Fibroblast of lung (primary cell): ENCODE measurements around the gene UBE2S. TPM values are rescaled to one million over a fixed set of nuclear protein-coding genes. Genes with fewer than 3 reads are reported as not detected.
"Not testable (repeated sequence)": the region's sequence is repeated elsewhere in the genome, so short reads cannot be mapped to it uniquely, and the experiment has no call there.

Experiments used
- DNase-seq, 2 donors: peaks; one replicate each; pipeline versions ENCODE4 v3.0.0 to v3.0.0-alpha.2; 2010; ENCODE audit warnings: low read depth in 2 of 2
- H2AFZ ChIP-seq: 2 replicates; pipeline ENCODE4 v1.5.1; 2012; ENCODE audit warnings: low read length, control low read depth, inconsistent platforms
- H3K27ac ChIP-seq: 2 replicates; pipeline ENCODE4 v1.5.1; 2011; ENCODE audit warnings: low read length, control low read depth; ENCODE audit not compliant: insufficient read depth
- H3K27me3 ChIP-seq: 2 replicates; pipeline ENCODE4 v1.5.1; 2011; ENCODE audit warnings: mild to moderate bottlenecking, low read length; ENCODE audit not compliant: control insufficient read depth, insufficient read depth
- H3K36me3 ChIP-seq: 2 replicates; pipeline ENCODE4 v1.5.1; 2011; ENCODE audit warnings: low read length; ENCODE audit not compliant: control insufficient read depth, insufficient read depth
- H3K4me1 ChIP-seq: 2 replicates; pipeline ENCODE4 v1.5.1; 2011; ENCODE audit warnings: low read length; ENCODE audit not compliant: control insufficient read depth, insufficient read depth; ENCODE audit errors: extremely low read depth
- H3K4me2 ChIP-seq: 2 replicates; pipeline ENCODE4 v1.5.1; 2011; ENCODE audit warnings: low read length, control low read depth; ENCODE audit not compliant: insufficient read depth; ENCODE audit errors: extremely low read depth
- H3K4me3 ChIP-seq, 4 experiments: fragments of 200-600 bp in 1 of 4; sonication (generic) in 1 of 4; replicated peaks in 1 of 4; 2 replicates each; pipeline ENCODE4 v1.5.1; 2011 to 2016; ENCODE audit warnings: low read length in 4 of 4, low read depth in 3 of 4, mild to moderate bottlenecking in 3 of 4, control low read depth in 2 of 4, inconsistent platforms in 1 of 4, mixed read lengths in 1 of 4; ENCODE audit not compliant: insufficient read depth in 1 of 4; ENCODE audit errors: control extremely low read depth in 1 of 4
- H3K79me2 ChIP-seq: 2 replicates; pipeline ENCODE4 v1.5.1; 2012; ENCODE audit warnings: mild to moderate bottlenecking, low read length, inconsistent platforms; ENCODE audit not compliant: control insufficient read depth, insufficient read depth
- H3K9ac ChIP-seq: 2 replicates; pipeline ENCODE4 v1.5.1; 2011; ENCODE audit warnings: mild to moderate bottlenecking, low read length, control low read depth; ENCODE audit not compliant: insufficient read depth
- H3K9me3 ChIP-seq: 2 replicates; pipeline ENCODE4 v1.5.1; 2012; ENCODE audit warnings: low read depth, low read length; ENCODE audit not compliant: control insufficient read depth, insufficient read depth
- H4K20me1 ChIP-seq: 2 replicates; pipeline ENCODE4 v1.5.1; 2011; ENCODE audit warnings: low read length; ENCODE audit not compliant: control insufficient read depth, insufficient read depth; ENCODE audit errors: extremely low read depth
- EZH2 ChIP-seq: IDR thresholded peaks from 2 replicates; pipeline ENCODE4 v1.5.1; 2012; ENCODE audit warnings: low read length, control low read depth, mild to moderate bottlenecking; ENCODE audit errors: missing control alignments
- polyA plus RNA-seq, 2 donors: library from polyadenylated mRNA; depleted of rRNA in 1 of 2; stranded (reverse) in 1 of 2; unstranded in 1 of 2; fragments of >200 nt; gene quantifications; 2 replicates each; pipeline ENCODE4 v1.2.1, GENCODE V29; 2011 to 2012; ENCODE audit warnings: missing spikeins in 1 of 2
- total RNA-seq: library from RNA; depleted of rRNA; stranded (reverse); fragments of >200 nt; gene quantifications from 2 replicates; pipeline ENCODE4 v1.2.1, GENCODE V29; 2014
- TF ChIP-seq, protein P1 (sequence below), 2 donors: IDR thresholded peaks in 1 of 2; conservative IDR thresholded peaks in 1 of 2; 1 replicate in 1 of 2; 2 replicates in 1 of 2; pipeline ENCODE4 v1.5.1; 2011 to 2012; ENCODE audit warnings: low read length in 2 of 2, control low read depth in 1 of 2, inconsistent platforms in 1 of 2, low read depth in 1 of 2, mild to moderate bottlenecking in 1 of 2

Gene UBE2S
- total and polyA plus RNA-seq, 2 donors (not counting 1 experiment from before 2014, with no cell fraction given): 25.4 to 41.0 TPM

DNA sequence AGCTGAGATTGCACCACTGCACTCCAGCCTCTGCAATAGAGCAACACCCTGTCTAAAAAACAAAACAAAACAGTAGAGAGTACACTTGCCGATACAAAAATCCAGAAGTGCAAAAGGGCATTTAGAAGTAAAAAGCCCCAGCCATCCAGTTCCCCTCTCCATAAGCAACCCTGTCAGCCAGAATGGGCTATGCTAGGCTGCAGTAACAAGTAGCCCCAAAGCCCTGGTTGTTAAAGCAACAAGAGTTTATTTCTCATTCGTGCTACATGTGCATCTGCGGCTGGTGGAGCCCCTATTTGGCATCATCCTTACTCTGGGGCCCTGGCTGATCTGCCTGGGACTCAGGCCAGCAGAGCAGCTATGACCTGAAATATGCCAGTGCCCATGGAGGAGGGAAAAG is 16.9 kb upstream of the UBE2S start:
- Histone ChIP-seq H4K20me1 (no peaks in the 10 kb centered on the region), H3K27me3 (peaks cover 4% of the 10 kb centered on the region)
- TF ChIP-seq, protein P1, sequence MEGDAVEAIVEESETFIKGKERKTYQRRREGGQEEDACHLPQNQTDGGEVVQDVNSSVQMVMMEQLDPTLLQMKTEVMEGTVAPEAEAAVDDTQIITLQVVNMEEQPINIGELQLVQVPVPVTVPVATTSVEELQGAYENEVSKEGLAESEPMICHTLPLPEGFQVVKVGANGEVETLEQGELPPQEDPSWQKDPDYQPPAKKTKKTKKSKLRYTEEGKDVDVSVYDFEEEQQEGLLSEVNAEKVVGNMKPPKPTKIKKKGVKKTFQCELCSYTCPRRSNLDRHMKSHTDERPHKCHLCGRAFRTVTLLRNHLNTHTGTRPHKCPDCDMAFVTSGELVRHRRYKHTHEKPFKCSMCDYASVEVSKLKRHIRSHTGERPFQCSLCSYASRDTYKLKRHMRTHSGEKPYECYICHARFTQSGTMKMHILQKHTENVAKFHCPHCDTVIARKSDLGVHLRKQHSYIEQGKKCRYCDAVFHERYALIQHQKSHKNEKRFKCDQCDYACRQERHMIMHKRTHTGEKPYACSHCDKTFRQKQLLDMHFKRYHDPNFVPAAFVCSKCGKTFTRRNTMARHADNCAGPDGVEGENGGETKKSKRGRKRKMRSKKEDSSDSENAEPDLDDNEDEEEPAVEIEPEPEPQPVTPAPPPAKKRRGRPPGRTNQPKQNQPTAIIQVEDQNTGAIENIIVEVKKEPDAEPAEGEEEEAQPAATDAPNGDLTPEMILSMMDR (conservative IDR thresholded peaks at IDR 0.05 in 1 of 2, IDR thresholded peaks at IDR 0.05 in 1 of 2; ENCODE audit: low read depth in 1 of 2, low read length in 2 of 2): no peak
- TF ChIP-seq EZH2: no peak

DNA sequence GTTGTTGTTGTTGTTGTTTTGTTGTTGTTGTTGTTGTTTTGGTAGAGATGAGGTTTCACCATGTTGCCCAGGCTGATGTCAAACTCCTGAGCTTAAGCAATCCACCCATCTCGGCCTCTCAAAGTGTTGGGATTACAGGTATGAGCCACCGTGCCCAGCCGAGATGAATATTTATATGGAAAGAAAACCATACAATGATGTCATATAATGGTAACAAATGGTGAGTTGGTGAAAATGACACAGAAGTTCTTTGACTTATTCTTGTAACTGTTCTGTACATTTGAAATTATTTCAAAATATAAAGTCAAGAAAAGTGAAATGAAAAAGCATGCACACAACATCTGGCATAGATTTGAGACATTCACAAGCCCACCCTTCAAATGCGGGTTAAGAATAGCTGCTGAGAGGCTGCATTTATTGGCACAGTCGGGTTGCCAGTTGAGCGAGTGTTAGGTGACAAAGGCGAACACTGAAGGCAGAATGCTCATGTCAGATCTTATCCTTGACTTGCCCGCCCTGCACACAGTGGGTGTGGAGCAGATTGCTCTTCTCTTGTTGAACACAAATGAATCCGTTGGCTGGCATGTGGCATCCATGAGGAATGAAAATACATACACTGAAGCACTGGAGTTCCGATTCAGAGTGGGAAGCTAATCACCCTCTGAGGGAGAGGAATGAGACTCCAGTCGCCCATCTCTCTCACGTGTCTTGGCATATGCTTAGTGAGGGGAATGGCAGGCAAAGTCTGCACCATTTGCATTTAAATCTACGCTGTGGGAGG is 15.8 kb upstream of the UBE2S start:
- Histone ChIP-seq H3K4me1 (no peaks in the 10 kb centered on the region), H3K9ac (no peak overlapping the region), H3K4me2 (no peak overlapping the region), H3K36me3 (no peaks in the 10 kb centered on the region), H2AFZ (no peak overlapping the region), H3K27ac (no peak overlapping the region), H4K20me1 (no peaks in the 10 kb centered on the region), H3K27me3 (peaks cover 4% of the 10 kb centered on the region), H3K9me3 (no peaks in the 10 kb centered on the region), H3K4me3 (no peak overlapping the region), H3K79me2 (no peaks in the 10 kb centered on the region)
- no peak for TF ChIP-seq EZH2
- TF ChIP-seq, protein P1 (conservative IDR thresholded peaks at IDR 0.05 in 1 of 2, IDR thresholded peaks at IDR 0.05 in 1 of 2; ENCODE audit: low read depth in 1 of 2, low read length in 2 of 2): no peak
- no peak for DNase-seq

More for the DNA sequence above, 16.9 kb upstream of the UBE2S start:
- H3K4me1 ChIP-seq: no peaks in the 10 kb centered on the region
- H3K4me2 ChIP-seq: no peak overlapping the region
- no peaks in the 10 kb centered on the region for H3K9me3 ChIP-seq
- no peak overlapping the region for H3K4me3 ChIP-seq
- H3K79me2 ChIP-seq: no peaks in the 10 kb centered on the region
- H3K36me3 ChIP-seq: no peaks in the 10 kb centered on the region
- no peak overlapping the region for H3K9ac ChIP-seq
- no peak overlapping the region for H3K27ac ChIP-seq
- no peak for DNase-seq
- no peak overlapping the region for H2AFZ ChIP-seq

- not testable (repeated sequence) for H3K36me3 ChIP-seq, H3K9ac ChIP-seq, H3K27me3 ChIP-seq, H3K4me2 ChIP-seq, H3K9me3 ChIP-seq, H3K4me1 ChIP-seq, H4K20me1 ChIP-seq, H3K4me3 ChIP-seq, H3K27ac ChIP-seq, H3K79me2 ChIP-seq, H2AFZ ChIP-seq, DNase-seq
These were observed 13.7 kb upstream of the UBE2S start for GRCh38 chr19:55421281-55421680.
